Measurements from ENCODE around the gene TMEM44.

- TF ChIP-seq EP300 (IDR thresholded peaks at IDR 0.05; ENCODE audit: low read length), result peak; percentile 87
- TF ChIP-seq DLX4 (CRISPR knock-in tag; IDR thresholded peaks at IDR 0.05), result no peak
- peak; percentile 65 for TF ChIP-seq NFIC (IDR thresholded peaks at IDR 0.05)
- peak; percentile 73 to 85; a peak in 3 of 4 replicates for TF ChIP-seq RCOR1 (IDR thresholded peaks at IDR 0.05; ENCODE audit: borderline replicate concordance in 1 of 2, low read depth in 2 of 2, low read length in 2 of 2)
- TF ChIP-seq POLR2A (conservative IDR thresholded peaks at IDR 0.05), result no peak
- no peak for TF ChIP-seq SETDB1 (IDR thresholded peaks at IDR 0.05; ENCODE audit: low read length)
- TF ChIP-seq, protein P1, sequence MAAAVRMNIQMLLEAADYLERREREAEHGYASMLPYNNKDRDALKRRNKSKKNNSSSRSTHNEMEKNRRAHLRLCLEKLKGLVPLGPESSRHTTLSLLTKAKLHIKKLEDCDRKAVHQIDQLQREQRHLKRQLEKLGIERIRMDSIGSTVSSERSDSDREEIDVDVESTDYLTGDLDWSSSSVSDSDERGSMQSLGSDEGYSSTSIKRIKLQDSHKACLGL (CRISPR knock-in tag; IDR thresholded peaks at IDR 0.05; ENCODE audit: borderline replicate concordance, poor library complexity, severe bottlenecking), result no peak
- no peak; a peak in 1 of 4 replicates for TF ChIP-seq UBTF (IDR thresholded peaks at IDR 0.05; ENCODE audit: borderline replicate concordance in 1 of 2, low read depth in 2 of 2, low read length in 2 of 2)
- no peak for TF ChIP-seq CAMTA2 (CRISPR knock-in tag; conservative IDR thresholded peaks at IDR 0.05)
- no peak for TF ChIP-seq ZBTB7A (IDR thresholded peaks at IDR 0.05; ENCODE audit: borderline replicate concordance, control insufficient read depth, low read depth, low read length)
Observed at GRCh38 chr3:194572143-194572789, 61.0 kb downstream of the TMEM44 start.
